Astrocyte of the cerebellum (primary cell): ENCODE results near the gene SPOCD1.

Source experiments
- DNase-seq: peaks from one replicate; pipeline ENCODE4 v3.0.0-alpha.2; 2011; ENCODE audit warnings: low read depth
- H3K4me3 ChIP-seq: 2 replicates; pipeline ENCODE4 v1.5.1; 2011; ENCODE audit warnings: mild to moderate bottlenecking, low read depth, low read length, moderate library complexity
- CTCF ChIP-seq: IDR thresholded peaks from 2 replicates; pipeline ENCODE4 v1.5.1; 2012; ENCODE audit warnings: low read length, low read depth, moderate library complexity, mild to moderate bottlenecking; ENCODE audit errors: missing control alignments
- in situ Hi-C: cut with HindIII; loops from 2 replicates; pipeline ENCODE4 v1.10.0; 2017; ENCODE audit warnings: low sequenced_read_pairs

SPOCD1 gene

GRCh38 chr1:31778763-31779488, 36.9 kb downstream of the SPOCD1 start:
- no peak for DNase-seq
- no peak for TF ChIP-seq CTCF
- in situ Hi-C loops, result loop anchor here (25.0 kb wide), 1 partner anchor 183 kb away; no protein-coding TSS in a partner anchor
- no peak overlapping the region for H3K4me3 ChIP-seq

- H3K4me3 ChIP-seq, result no peak overlapping the region
- no peak for TF ChIP-seq CTCF
- DNase-seq, result no peak
- in situ Hi-C loops, result loop anchor here (25.0 kb wide), 1 partner anchor 186 kb away; no protein-coding TSS in a partner anchor
Observed at GRCh38 chr1:31776516-31776915, 39.3 kb downstream of the SPOCD1 start.

GRCh38 chr1:31776032-31776431, 39.8 kb downstream of the SPOCD1 start:
- no peak for TF ChIP-seq CTCF
- H3K4me3 ChIP-seq, result no peak overlapping the region
- in situ Hi-C loops, result loop anchor here (25.0 kb wide), 1 partner anchor 186 kb away; no protein-coding TSS in a partner anchor
- no peak for DNase-seq

- in situ Hi-C loops, result loop anchor here (25.0 kb wide), 1 partner anchor 187 kb away; no protein-coding TSS in a partner anchor
- H3K4me3 ChIP-seq, result no peak overlapping the region
Observed at GRCh38 chr1:31775210-31775999, 40.4 kb downstream of the SPOCD1 start.

GRCh38 chr1:31774495-31774894, 41.3 kb downstream of the SPOCD1 start:
- in situ Hi-C loops, result no loop called here
- DNase-seq, result no peak

More at GRCh38 chr1:31775210-31775999, 40.4 kb downstream of the SPOCD1 start:
- DNase-seq, result no peak
- TF ChIP-seq CTCF, result no peak

More at GRCh38 chr1:31774495-31774894, 41.3 kb downstream of the SPOCD1 start:
- TF ChIP-seq CTCF, result no peak
- H3K4me3 ChIP-seq, result no peak overlapping the region
